HG03469 (cell line): ENCODE results near the gene SDK1.

Source experiments
- ATAC-seq: cut with Tn5 transposase; IDR thresholded peaks from one replicate; pipeline ENCODE4 v1.9.1; 2021; ENCODE audit warnings: mild to moderate bottlenecking, moderate library complexity, moderate number of reproducible peaks; ENCODE audit not compliant: unreplicated experiment

The SDK1 gene

DNA sequence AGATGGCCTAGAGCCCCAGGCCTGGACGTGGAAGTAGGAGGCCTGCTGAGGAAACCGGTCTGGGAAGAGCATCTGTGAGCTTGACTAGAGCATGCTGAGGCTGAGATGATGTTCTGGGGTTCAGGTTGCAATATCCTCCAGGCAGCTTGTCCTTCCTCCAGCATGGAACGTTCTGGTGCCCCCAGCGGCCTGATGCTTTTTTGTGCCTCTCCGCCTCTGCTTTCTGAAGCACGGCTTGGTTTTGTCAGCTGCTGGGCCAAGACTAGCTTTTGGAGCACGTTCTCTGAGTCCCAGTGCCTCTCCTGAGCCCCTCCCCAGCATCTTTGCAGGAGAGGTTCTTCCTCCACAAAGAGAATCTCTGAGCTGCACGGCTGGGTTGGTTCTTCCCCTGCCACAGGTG is 699.1 kb downstream of the SDK1 start:
- ATAC-seq: no peak

DNA sequence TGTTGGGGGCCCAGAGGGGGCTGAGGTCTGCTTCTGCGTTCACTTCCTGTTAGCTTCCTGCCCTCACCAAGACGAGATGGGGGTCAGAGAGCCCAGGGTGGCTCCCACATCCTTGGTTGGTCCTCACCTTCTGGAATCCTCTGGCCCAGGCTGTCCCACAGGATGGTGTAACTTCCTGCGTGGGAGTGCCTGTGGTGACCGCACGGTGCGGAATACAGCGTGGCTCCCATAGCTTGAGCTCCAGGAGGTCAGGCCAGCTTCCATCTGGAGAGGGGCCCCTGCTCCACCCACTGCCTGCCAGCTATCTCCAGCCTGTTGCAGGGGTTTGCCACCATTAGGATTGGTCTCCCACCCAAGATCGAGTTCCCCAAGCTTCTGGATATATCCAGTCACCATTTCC is 699.9 kb downstream of the SDK1 start:
- no peak for ATAC-seq

DNA sequence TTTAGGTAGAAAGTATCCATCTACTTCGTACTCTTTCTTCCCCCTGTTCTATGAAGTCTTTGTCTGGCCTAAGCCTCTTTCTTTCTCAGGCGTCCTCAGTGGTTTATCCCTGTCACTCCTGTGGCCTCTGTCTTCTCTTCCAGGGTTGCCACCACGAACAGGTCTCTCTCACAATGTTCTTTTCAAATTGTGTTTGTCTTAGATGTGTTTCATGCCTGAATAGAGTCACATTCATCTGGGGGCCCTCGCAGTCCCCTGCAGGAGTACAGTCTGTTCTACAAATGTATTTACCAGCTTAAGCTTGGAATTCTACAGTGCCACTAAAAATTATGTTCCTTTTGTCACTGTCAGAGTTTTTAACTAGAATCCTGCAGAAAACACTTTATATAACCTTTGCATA is 700.7 kb downstream of the SDK1 start:
- ATAC-seq: no peak

DNA sequence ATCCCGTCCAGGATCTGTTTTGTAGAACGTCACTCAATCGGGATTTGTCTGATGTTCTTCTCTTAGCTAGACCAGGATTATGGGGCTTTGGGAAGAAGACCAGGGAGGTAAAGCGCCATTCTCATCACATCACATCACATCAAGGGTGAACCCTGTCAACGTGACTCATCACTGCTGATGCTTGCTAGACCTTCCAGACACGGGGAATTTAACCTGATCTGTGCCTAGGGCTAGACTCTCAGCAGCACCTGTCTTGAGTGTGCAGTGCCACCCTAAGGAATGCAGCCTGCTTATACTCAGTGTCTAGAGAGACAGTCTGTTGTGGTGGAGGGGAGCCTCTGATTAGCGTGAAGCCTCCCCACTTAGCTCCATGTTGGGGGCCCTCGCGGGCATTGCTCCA is 702.5 kb downstream of the SDK1 start:
- ATAC-seq: no peak

DNA sequence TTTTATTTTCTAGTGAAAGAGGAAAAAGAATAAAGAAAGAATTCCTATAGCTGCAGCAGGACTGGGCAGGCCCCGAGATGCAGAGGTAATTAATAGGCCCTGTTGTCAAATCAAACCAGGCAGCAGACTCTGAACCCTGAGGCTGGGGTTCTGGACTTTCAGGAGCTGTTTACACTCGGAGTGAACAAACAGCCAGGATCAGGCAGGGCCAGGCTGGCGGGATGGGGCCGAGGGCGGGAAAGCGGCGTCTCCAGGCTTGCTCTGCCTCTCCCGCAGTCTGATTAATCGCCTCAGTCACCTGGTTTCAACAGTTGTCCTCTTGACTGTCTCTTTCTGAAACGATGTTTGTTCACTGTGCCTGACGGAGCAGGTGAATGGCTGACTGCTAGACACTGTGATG is 705.6 kb downstream of the SDK1 start:
- no peak for ATAC-seq

DNA sequence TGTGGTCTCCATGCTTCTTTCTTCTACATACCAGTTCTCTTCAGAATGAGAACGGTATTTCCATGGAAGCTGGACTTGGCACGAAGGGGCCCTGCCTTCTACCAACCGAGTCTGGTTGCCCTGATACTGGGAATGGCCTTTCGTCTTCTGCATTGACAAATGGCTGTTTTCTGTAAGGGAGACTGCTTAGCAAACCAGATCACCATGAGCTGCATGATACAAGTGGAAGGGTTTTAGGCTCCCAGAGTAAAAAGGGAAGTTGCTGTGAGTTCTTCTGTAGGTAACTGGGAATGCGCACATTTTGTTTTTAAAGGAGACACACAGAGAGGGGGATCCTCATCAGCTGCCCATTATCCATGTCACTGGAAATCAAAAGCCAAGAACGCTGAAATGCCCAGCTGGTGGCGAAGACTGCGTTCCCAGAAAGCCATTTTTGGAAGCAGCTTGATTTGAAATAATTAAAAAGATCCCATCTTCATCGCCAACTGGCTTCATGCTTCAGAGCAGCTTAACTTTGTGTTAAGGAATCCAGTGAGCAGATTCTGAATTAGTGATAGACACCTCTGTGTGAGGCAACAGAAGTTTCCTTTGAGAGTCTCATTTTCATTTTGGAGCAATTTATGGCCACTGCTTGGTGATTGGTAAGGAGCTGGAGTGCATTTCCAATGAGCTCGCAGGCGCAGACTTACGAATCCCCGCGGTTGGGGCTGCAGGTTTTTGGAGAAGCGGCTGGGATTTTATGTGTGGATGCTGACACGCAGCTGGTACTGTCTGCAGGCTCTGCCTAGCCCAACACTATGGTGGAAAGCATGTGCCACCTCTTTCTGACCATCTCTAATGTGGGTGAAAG is 708.4 kb downstream of the SDK1 start:
- ATAC-seq: no peak

DNA sequence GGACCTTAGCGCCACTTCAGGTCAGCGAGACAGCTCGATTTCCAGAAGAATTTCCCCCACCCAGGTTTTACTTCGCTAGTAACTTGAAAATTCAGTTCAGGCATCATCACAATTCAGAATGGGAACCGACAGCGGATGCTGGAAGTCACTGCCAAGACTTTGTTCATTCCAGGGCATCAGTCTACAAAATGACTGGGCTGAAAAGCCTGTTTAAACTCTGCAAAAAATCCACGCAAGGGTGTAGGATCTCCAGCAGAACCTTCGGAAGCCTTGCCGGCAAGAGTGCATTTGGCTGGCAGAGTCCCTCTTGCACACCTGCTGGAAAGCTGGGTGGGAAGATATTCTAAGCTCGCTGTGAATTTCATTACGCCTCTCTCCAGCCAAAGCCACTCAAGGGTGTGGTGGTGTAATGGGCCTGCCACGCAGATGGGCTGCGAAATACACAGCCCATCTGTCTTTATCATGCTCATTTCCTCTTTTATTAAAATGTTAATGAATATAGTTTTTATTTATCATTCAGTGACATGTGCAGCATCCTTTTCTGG is 709.1 kb downstream of the SDK1 start:
- no peak for ATAC-seq

DNA sequence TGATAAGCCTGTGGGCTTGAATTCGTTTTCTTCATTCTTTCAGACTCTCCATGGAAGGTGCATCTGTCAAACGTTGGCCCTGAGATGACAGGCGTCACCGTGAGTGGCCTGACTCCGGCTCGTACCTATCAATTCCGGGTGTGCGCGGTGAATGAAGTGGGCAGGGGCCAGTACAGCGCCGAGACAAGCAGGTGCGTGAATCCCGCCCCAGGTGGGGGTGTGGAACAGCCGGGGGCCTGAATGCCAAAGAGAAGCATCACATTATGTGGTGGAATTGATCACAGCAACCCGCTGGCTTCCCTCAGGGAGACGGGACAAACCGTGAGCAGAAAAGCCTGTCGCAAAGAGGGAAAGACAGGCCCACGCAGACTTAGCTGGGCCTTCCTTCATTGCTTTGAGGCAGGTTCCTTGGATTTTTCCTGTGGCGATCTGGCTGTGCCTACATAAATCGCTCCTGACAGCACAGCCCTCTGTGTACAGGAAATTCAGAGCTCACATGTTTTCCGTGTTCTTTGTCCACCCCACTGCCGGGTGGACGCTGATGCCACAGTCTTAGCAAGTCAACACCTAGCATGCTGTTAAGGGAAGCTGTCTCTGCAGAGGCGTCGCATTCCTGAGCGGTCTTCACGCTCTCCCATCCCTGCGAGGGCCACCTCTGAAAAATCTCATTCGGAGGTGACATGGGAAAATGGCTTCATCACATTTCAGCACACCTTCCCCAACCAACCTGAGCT is 710.0 kb downstream of the SDK1 start:
- no peak for ATAC-seq

DNA sequence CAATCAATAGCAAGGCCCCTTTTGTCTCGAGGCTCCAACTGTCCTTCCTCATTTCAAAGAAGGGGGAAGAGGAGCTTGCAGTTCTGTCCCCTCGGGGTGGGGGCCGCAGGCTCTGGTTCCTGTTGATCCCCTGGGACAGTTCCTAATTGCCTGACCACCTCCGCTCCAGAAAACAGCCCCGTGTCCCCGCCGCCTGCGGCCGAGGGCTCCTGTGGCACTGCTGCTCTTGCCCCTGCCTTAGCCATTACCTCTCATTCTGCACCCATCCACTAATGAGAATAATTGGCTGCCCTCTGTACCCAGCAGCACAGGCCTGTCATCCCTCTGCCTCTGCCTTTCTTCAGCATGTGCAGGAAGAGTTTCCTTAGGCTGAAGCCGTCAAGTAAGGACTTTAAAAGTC is 712.7 kb downstream of the SDK1 start:
- ATAC-seq: no peak

DNA sequence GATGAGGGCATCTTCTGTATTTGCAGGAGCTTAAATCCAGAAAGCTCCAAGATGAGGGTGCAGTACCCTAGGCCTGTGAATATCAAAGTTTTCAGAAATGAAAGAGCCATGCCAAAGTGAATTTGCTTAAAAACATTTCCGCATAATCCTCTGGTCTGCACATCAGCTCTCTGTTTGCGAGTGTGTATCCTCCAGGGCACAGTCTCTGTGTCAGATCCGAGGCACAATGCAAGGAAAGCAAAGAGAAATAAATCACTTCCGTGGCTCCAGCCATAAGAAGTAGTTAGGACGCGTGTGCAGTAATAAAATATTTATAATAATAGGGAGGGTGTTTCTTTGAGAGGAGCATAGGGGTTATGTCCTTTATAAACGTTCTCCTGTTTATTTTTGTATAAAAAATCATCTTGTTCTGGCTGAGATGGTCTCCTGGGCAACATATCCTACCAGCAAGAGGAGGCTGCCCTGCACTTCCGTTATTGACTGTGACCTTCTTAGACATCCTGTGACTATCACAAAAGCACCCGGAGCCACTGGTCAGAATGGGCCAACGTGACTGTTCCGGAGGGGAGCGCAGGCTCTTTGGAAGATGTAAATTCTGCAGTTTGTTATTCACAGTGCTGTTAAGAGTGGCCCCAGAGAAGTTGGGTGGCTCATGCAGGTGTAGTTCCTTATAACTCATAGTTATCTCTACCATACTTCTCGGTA is 713.4 kb downstream of the SDK1 start:
- ATAC-seq: no peak

DNA sequence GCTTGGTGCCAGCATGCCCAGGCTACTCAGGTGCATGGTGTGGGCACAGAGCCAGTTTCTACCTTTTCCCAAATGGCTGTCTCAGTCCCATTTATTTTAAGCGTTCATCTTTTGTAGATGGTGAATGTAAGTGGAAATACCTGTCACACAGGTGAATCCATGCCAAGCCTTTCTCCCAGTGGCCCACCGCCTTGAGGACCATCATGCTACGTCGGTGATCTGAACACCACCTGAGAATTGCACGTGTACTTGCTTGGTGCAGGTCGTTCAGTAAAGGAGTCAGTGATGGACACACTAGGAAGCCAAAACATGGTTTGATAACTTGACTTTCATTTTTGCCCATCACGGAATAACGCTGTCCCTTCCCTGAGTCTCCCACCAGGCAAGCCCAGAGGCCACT is 714.3 kb downstream of the SDK1 start:
- no peak for ATAC-seq

DNA sequence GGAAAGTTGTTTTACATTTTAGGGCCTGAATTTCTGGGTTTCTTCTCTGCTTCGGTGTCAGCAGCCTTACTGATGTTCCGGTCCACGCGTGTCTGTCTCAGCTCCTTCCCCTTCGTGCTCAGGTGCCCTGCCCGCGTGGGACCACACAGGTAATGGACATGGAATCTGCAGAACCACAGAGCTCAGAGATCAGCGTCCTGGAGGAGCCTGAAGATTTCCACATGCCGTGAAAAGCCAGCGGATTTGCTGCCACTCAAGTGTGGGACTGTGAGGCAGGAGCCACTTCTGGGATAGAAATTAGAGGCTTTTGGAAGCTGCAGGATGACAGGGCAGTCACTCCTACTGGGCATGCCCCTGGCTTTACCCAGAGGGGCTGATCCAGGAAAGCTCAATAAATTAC is 714.9 kb downstream of the SDK1 start:
- ATAC-seq: no peak

DNA sequence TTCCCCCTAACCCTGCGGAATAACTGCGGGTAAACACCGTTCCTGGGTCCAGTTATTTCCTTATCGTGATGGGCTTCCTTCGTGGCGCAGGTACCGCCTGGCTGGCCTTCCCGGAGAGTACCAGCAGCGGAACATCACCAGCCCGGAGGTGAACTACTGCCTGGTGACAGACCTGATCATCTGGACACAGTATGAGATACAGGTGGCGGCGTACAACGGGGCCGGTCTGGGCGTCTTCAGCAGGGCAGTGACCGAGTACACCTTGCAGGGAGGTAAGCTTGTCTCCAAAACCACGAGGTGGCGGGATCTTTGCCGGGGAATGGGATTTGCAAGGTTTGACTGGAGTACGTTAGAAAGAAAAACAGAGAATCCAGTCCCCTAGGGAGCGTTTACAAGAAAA is 716.0 kb downstream of the SDK1 start:
- no peak for ATAC-seq

DNA sequence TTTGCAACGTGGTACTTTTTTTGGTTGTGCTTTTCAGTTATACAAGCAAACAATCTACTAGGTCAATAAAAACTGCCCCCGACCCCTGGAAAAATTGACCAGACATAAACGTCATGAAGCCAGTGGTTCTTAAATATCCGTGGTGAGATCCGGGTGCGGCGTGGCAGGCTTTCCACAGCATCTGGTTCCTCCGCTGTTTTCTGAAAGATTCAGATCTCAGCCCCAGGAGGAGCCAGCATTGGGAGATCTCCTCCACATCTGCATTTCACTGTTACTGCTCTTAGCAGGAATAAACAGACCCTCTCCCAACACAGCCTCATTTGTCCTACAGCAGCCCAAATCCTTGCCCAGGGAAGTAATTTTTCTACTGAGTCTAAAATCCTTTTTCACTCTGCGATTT is 716.7 kb downstream of the SDK1 start:
- ATAC-seq: no peak

DNA sequence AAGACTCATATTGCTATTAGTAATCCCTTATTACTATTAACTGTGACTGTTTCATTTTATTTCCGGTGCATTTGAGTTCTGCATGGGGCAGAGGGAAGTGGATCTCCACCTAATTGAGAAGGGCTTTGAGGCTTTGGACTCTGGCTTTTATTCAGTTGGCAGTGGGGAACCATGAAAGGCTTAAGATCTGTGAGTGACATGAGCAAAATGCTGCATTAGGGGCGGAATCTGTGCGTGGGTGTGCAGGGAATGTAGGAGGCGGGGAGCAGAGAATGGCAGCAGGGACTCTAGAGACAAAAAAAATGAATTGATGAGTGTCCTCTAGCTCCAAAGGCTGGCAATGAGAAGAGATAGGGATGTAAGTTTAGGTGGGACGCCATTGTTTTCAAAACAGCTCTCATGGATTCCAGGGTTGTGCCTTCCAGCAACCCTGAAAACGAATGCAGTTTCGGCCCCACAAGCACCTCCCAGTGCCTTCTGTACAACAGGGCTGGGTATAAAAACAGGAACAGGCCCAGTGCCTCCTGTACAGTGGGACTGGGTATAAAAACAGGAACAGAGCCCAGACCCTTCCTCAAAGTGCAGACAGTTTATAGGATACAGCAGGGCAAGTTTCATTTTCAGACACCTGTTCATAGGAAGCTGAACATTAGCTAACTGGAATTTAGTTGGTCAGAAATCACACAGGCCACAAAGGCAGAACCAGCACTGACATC is 717.7 kb downstream of the SDK1 start:
- ATAC-seq: no peak

DNA sequence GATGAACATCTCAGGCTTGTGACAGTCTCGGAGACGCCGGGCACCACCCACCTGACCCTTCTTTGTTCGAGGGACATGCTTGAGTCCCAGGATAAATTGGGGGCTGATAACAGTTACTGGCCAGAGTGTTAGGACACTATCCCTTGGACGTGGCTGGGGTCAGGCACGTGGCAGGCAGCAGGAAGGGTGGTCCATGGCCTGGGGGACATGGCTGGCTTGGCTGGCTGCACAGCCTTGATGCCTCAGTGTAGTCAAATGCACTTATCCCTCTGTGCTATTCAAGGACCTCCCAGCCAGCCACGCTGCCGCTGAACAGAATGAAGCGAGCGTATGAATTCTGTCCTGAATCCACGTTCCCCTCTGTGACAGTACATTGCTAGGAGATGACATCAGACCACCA is 719.0 kb downstream of the SDK1 start:
- ATAC-seq: no peak

DNA sequence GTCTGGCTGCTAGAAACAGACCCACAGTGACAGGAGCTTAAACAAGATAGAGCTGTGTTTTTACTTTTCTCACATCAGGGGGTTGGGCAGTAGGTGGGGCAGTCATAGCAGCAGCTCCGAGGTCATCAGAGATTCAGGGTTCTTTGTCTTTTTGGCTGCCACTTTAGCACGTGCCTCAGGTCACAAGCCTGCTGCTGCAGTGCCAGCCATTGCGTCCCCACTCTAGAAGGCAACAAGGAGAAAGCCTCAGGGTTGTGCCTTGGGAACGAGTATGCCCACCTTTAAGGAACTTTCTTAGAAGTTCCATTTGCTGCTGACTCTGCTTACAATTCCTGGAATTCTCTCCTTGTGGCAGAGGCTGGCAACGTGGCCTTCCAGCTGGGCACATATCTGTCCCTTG is 720.4 kb downstream of the SDK1 start:
- no peak for ATAC-seq

DNA sequence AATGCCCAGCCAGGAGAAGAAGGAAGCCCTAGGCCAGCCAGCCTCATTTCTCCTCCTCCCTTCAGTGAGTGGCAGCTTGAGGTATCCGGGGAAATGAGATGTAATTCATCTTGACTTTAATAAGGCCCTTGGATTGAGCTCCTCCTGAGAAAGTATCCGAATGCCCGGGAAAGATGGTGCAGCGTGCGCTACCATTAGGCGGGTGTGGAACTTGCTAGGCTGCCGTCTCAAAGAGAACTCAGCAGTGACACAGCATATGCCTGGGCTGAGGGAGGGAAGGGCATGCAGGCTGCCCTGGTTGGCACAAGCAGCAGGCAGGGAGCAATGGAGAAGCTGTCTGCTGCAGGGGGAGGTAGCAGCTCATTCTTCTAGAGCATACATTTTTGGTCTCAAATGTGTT is 721.2 kb downstream of the SDK1 start:
- ATAC-seq: no peak

DNA sequence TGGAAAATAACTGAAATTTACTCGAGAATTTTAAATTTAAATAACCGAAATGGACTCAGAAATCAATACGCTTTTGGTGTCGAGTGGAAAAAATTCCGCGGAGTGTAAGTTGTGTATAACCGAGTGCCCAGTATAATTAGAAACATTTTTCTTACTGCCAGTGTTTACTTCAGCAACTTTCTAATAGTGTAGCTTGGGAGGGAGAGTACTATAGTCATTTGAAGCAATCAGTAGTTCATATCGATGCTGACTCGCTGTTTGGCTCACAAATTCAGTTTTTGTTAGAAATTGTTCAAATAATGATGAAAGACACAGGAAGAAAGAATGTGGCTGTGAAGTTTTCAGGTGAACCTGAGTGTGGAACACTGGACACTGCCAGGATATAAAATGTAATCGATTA is 722.5 kb downstream of the SDK1 start:
- ATAC-seq: no peak

DNA sequence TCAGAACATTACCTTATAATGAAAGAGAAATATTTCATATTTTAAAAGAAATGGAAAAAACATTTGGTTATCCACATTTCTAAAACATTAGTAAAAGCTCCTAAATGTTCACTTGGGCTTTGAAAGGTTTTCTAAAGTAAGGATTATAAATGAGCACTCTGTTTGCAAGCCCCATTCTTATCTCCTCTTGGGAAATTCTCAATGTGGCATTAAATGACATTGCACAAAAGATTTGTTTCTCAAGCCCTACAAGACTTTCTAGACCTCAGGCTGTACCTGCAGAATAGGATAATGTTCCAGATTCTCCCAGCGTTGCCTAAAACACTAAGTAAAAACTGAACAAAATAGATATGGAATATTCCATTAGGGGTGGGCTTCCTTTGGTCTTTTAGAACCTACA is 723.1 kb downstream of the SDK1 start:
- no peak for ATAC-seq

DNA sequence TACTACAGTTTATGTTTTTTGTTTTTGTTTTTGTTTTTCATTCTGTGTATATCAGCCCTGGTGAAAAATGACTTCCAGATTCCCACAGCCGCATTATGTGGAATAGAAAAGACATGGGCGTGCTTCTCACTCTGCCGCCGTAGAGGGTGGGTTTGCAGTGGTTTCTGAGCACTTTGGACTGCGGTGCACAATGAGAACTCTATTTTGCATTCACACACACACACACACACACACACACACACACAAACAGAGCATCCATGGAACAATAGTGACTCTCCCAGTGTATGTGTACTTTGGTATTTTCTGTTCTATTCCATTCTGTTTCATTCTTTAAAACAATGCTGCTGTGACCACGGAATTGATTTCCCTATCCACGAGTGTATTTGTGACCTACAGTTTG is 723.8 kb downstream of the SDK1 start:
- no peak for ATAC-seq
